Panc1 (cell line): ENCODE data around the gene PDHA2. TPM values are rescaled to one million over a fixed set of nuclear protein-coding genes. Genes with fewer than 3 reads are reported as not detected.

Experiments used
- ATAC-seq: fragments of 200-7000 bp; cut with Tn5 transposase; 2 replicates; pipeline ENCODE4 v1.9.1; 2020; ENCODE audit warnings: mild to moderate bottlenecking, moderate library complexity
- BruUV-seq: library from RNA; stranded (reverse); fragments of 400-500 nt; replicated peaks from 2 replicates; lab custom pipeline; 2021; lab: Mats Ljungman, UMichigan
- CTCF ChIA-PET: fragments of 300-600 bp; sonication (Branson Sonifier 250); formaldehyde crosslinking; loops from one replicate; lab custom pipeline; 2022; ENCODE audit warnings: antibody characterized with exemption; lab: Charles Lee
- POLR2A ChIA-PET: fragments of 300-600 bp; sonication (Branson Sonifier 250); formaldehyde crosslinking; loops from one replicate; lab custom pipeline; 2022; ENCODE audit warnings: antibody characterized with exemption; lab: Charles Lee
- DNase-seq: peaks from one replicate; pipeline ENCODE4 v3.0.0-alpha.2; 2010; ENCODE audit warnings: low read depth, low spot score
- H3K27ac ChIP-seq: 2 replicates; pipeline ENCODE4 v1.5.1; 2011; ENCODE audit warnings: mild to moderate bottlenecking, low read length, inconsistent platforms
- H3K27me3 ChIP-seq: fragments of 200-500 bp; sonication (Bioruptor generic); 2 replicates; pipeline ENCODE4 v1.6.0; 2014; ENCODE audit warnings: low read length, inconsistent platforms; ENCODE audit not compliant: control insufficient read depth, insufficient read depth
- H3K36me3 ChIP-seq: fragments of 200-500 bp; sonication (Bioruptor generic); 2 replicates; pipeline ENCODE4 v1.5.1; 2014; ENCODE audit warnings: inconsistent platforms, mild to moderate bottlenecking, low read length, moderate library complexity; ENCODE audit not compliant: control insufficient read depth, insufficient read depth
- H3K4me1 ChIP-seq: 2 replicates; pipeline ENCODE4 v1.5.1; 2011; ENCODE audit warnings: inconsistent platforms, mild to moderate bottlenecking, low read length, moderate library complexity; ENCODE audit not compliant: control insufficient read depth, insufficient read depth
- H3K4me3 ChIP-seq, 2 experiments: 2 replicates each; pipeline ENCODE4 v1.5.1; 2011 to 2012; ENCODE audit warnings: low read depth in 2 of 2, low read length in 2 of 2, mild to moderate bottlenecking in 2 of 2, inconsistent platforms in 1 of 2, moderate library complexity in 1 of 2
- H3K9me3 ChIP-seq: fragments of 200-500 bp; sonication (Bioruptor generic); 2 replicates; pipeline ENCODE4 v1.5.1; 2014; ENCODE audit warnings: low read depth, mild to moderate bottlenecking, inconsistent platforms, low read length, moderate library complexity; ENCODE audit not compliant: control insufficient read depth, insufficient read depth
- CTCF ChIP-seq: fragments of 450-650 bp; IDR thresholded peaks from 2 replicates; pipeline ENCODE4 v1.5.1; 2017; ENCODE audit warnings: mild to moderate bottlenecking
- POLR2AphosphoS5 ChIP-seq: IDR thresholded peaks from 2 replicates; pipeline ENCODE4 v1.6.1; 2012; ENCODE audit warnings: mild to moderate bottlenecking, low read depth, low read length, moderate library complexity
- REST ChIP-seq, 2 experiments: IDR thresholded peaks; 2 replicates each; pipeline ENCODE4 v1.6.1; 2011 to 2012; ENCODE audit warnings: low read depth in 2 of 2, control low read depth in 1 of 2, low read length in 1 of 2, mild to moderate bottlenecking in 1 of 2, moderate library complexity in 1 of 2; ENCODE audit not compliant: insufficient read depth in 1 of 2
- SIN3A ChIP-seq: IDR thresholded peaks from 2 replicates; pipeline ENCODE4 v1.6.1; 2012; ENCODE audit warnings: low read depth, mild to moderate bottlenecking, low read length, moderate library complexity, borderline replicate concordance; ENCODE audit not compliant: insufficient read depth
- TCF7L2 ChIP-seq: IDR thresholded peaks from 2 replicates; pipeline ENCODE4 v1.6.1; 2011; ENCODE audit warnings: mild to moderate bottlenecking, low read depth, low read length, inconsistent platforms
- in situ Hi-C: cut with HindIII; loops from 2 replicates; pipeline ENCODE4 v1.10.0; 2016; ENCODE audit warnings: low sequenced_read_pairs, low pct_unique_long_range_greater_than_20kb
- intact Hi-C: fragments of 100-400 bp; cut with micrococcal nuclease; formaldehyde crosslinking; loops from one replicate; pipeline ENCODE4 v1.10.0; 2022; ENCODE audit not compliant: unreplicated experiment
- total RNA-seq: library from RNA; stranded (reverse); gene quantifications from one replicate; pipeline ENCODE4 v1.2.1, GENCODE V29; 2021; ENCODE audit not compliant: unreplicated experiment

PDHA2 gene
- total RNA-seq, 1 experiment from 2014 or later: not detected

GRCh38 chr4:95835672-95836071 lies 4.2 kb upstream of the PDHA2 start:
- no peak for DNase-seq
- H3K4me1 ChIP-seq: no peaks in the 10 kb centered on the region
- no TSS peak for BruUV-seq
- no peaks in the 10 kb centered on the region for H3K27me3 ChIP-seq
- ATAC-seq: no peak
- no peaks in the 10 kb centered on the region for H3K9me3 ChIP-seq
- intact Hi-C loops (no loop called here), in situ Hi-C loops (no loop called here)
- CTCF ChIA-PET: no interaction called here
- no peak overlapping the region for H3K4me3 ChIP-seq
- no peaks in the 10 kb centered on the region for H3K36me3 ChIP-seq
- POLR2A ChIA-PET: no interaction called here
- no peak overlapping the region for H3K27ac ChIP-seq
- TF ChIP-seq POLR2AphosphoS5 (no peak), REST (IDR thresholded peaks at IDR 0.05; ENCODE audit: insufficient read depth in 1 of 2, low read depth in 2 of 2, low read length in 1 of 2) (no peak), TCF7L2 (no peak)

- no peak for DNase-seq
- TF ChIP-seq CTCF (no peak), SIN3A (no peak), TCF7L2 (no peak), POLR2AphosphoS5 (no peak), REST (IDR thresholded peaks at IDR 0.05; ENCODE audit: insufficient read depth in 1 of 2, low read depth in 2 of 2, low read length in 1 of 2) (no peak)
- intact Hi-C loops (no loop called here), in situ Hi-C loops (no loop called here)
- no peak overlapping the region for H3K4me3 ChIP-seq
- H3K27me3 ChIP-seq: no peaks in the 10 kb centered on the region
- no TSS peak for BruUV-seq
- no peak overlapping the region for H3K27ac ChIP-seq
- no peak for ATAC-seq
- ChIA-PET CTCF (no interaction called here), POLR2A (interaction anchor here (0.5 kb wide), 1 partner anchor 1692 kb away, joined by 4 read pairs; no protein-coding TSS in a partner anchor)
- H3K9me3 ChIP-seq: no peaks in the 10 kb centered on the region
- H3K36me3 ChIP-seq: no peaks in the 10 kb centered on the region
- no peaks in the 10 kb centered on the region for H3K4me1 ChIP-seq
Measured at GRCh38 chr4:95838192-95838591, 1.7 kb upstream of the PDHA2 start.
